Measurements from ENCODE around the gene P2RX6. TPM values are rescaled to one million over a fixed set of nuclear protein-coding genes. Genes with fewer than 3 reads are reported as not detected.

The P2RX6 gene
- total and polyA plus RNA-seq, 9 of the 15 experiments (the other 6 are each of a cell fraction or from before 2014, with no cell fraction given), result 0.01 to 3.9 (median 1.5) TPM; not detected in 1

DNA sequence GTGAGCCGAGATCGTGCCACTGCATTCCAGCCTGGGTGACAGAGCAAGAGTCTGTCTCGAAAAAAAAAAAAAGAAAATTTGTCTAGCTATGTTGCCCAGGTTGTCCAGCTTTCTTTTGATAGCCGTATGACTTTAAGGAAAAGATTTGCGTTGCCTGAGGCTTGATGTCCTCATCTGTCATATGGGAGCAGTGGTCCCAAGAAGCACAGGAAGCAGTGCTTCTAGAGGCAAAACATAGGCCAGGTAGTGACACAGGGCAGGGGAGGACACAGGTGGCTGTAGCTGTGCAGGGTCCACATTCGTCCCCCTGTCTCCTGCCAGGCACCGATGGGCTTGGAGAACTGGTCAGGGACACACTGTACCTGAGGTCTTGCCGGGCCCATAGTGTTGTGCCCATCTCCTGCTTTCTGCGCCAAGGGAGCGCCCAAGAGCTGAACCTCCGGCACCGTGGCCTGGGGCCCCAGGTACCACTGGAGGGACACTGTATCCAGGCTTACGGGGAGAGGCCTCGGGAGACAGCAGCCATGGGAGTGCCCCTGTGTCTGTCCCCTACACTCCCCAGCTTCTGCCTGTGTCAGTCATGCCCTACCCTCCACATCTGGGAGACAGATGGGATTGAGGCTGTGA is 32.2 kb downstream of the P2RX6 start (continued):
- TF ChIP-seq, protein P1, sequence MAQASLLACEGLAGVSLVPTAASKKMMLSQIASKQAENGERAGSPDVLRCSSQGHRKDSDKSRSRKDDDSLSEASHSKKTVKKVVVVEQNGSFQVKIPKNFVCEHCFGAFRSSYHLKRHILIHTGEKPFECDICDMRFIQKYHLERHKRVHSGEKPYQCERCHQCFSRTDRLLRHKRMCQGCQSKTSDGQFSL (CRISPR knock-in tag; IDR thresholded peaks at IDR 0.05), result no peak
- TF ChIP-seq, protein P1 (tag; IDR thresholded peaks at IDR 0.05), result no peak
- 0 out of 2 replicates have a peak, but pooled peaks have one; percentile 23 for TF ChIP-seq ZNF121 (CRISPR knock-in tag; conservative IDR thresholded peaks at IDR 0.05)

DNA sequence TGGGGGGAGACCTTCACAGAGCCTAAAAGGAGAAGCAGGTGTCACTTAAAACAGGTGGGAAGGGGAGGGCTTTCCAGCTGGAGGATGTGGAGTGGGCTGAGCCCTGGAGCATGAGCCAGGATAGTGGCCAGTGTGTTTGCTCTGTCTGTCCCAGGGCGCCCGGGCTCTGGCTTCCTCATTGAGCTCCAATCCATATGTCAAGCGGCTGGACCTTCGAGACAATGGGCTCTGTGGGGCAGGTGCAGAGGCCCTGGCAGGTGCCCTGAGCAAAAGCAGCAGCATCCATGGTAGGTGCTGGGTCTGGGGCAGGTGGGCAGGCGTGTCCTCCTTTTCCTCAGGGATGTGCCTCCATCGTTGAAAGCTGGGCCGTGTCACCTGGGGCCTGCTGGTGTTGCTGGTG is 32.8 kb downstream of the P2RX6 start:
- no peak overlapping the region for H3K4me2 ChIP-seq (ENCODE audit: insufficient read depth, low read length)
- H3K27ac ChIP-seq (ENCODE audit: extremely low read depth, low read depth, low read length), result no peak overlapping the region
- intact Hi-C loops (cut with micrococcal nuclease), result loop anchor here (5.0 kb wide), 2 partner anchors 35 to 85 kb away; no protein-coding TSS in a partner anchor
- under 1% methylated on average over 7 of the region's 7 CpGs for WGBS (ENCODE audit: insufficient coverage, low coverage, missing lambda C conversion rate)
- ChIA-PET CTCF (ENCODE audit: low intra/inter-chr PET ratio) (no interaction called here), POLR2A (interaction anchor here (0.5 to 12.9 kb wide), 10 partner anchors 8 to 305 kb away, joined by 3 to 120 read pairs (median 5); partner anchors contain the start of genes SLC7A4 and THAP7)
- peaks cover 29 to 77% of the 10 kb centered on the region in 2 experiments; a peak in 4 of 5 replicates for H3K27me3 ChIP-seq (ENCODE audit: control insufficient read depth in 2 of 2, insufficient read depth in 2 of 2, low read length in 2 of 2)
- H3K36me3 ChIP-seq (ENCODE audit: control insufficient read depth, insufficient read depth, low read length), result no peaks in the 10 kb centered on the region
- peaks cover 22 to 36% of the 10 kb centered on the region in 2 experiments for H3K4me1 ChIP-seq (replicated peaks in 1 of 2; ENCODE audit: control insufficient read depth in 2 of 2, insufficient read depth in 2 of 2, low read length in 2 of 2)
- peaks cover 2% of the 10 kb centered on the region for H3K9me1 ChIP-seq (ENCODE audit: control insufficient read depth, insufficient read depth, low read length)
- no peaks in the 10 kb centered on the region for H3K79me2 ChIP-seq (ENCODE audit: control insufficient read depth, insufficient read depth, low read length)
- no peaks in the 10 kb centered on the region for H3K9me3 ChIP-seq (replicated peaks; ENCODE audit: control insufficient read depth, insufficient read depth, low read depth, low read length)
- TF ChIP-seq MTF1 (CRISPR knock-in tag; IDR thresholded peaks at IDR 0.05; ENCODE audit: borderline replicate concordance) (no peak), SRSF7 (optimal IDR thresholded peaks at IDR 0.05; ENCODE audit: low read depth, low read length) (no peak), PRMT5 (CRISPR knock-in tag; IDR thresholded peaks at IDR 0.05) (peak; percentile 39; the same call in 1 of the 2 replicates), KDM4B (IDR thresholded peaks at IDR 0.05; ENCODE audit: borderline replicate concordance in 2 of 2, low read depth in 1 of 2) (no peak)
- in situ Hi-C loops (cut with MboI), result no loop called here
- H2AFZ ChIP-seq (ENCODE audit: low read depth, low read length), result no peak overlapping the region
- no TSS peak for BruUV-seq (replicated peaks)
- ATAC-seq (no peak), FAIRE-seq (no peak), DNase-seq (ENCODE audit: extremely low read depth in 1 of 4, low spot score in 3 of 4) (no peak)
- no peak overlapping the region for H3K4me3 ChIP-seq
- H4K20me1 ChIP-seq (replicated peaks; ENCODE audit: control insufficient read depth, insufficient read depth, low read length), result peaks cover 24% of the 10 kb centered on the region
- no peak overlapping the region for H3K9ac ChIP-seq (ENCODE audit: insufficient read depth in 1 of 2, low read depth in 2 of 2, low read length in 2 of 2)

Data from K562 (cell line).